ENCODE results near the gene SAMD10.

DNA sequence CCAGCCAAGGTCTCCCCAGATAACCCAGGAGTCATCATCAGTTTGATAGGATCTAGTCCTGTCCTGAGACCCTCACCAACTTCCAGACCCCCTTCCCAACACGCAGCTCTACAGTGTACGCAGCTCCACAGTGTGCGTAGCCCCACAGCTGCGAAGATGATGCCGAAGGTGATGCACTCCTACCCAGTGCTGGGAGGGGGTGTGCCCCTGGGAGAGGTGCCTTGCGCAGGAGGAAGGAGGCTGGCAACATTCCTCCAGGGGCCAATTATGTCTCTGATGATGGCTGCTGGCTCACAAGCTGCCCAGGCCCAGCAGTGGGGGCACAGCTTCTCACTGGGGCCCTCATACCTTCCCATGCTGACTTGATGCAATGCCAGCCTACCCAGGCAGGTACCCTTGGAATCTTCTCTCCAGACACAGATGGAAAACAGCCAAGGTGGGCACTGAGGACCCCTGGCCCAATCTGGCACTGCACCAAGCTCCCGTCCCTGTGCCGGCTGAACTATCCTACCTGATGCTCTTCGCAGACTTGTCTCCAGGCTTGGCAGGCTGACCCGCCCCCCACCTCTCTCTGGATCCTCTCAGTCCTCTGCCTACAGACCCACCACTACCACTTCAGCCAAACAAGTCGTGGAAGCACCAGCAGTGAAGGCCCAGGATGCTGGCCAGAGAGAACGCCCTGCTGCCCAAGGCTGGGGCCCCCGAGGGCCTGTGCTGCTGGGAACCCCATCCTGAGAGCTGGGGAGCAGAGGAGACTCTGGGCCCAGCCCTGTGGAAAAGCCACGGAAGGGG lies 11.1 kb downstream of the SAMD10 start:
- TF ChIP-seq POLR2A (IDR thresholded peaks at IDR 0.05; ENCODE audit: low read depth, low read length) (no peak), POLR2AphosphoS5 (IDR thresholded peaks at IDR 0.05; ENCODE audit: low read depth, low read length) (peak; percentile 36; the same call in 1 of the 2 replicates), TAF1 (IDR thresholded peaks at IDR 0.05; ENCODE audit: borderline replicate concordance, low read depth, low read length) (no peak)
